HG03460 (cell line): Measurements from ENCODE around the gene NCEH1.

Experiments
- ATAC-seq: cut with Tn5 transposase; IDR thresholded peaks from one replicate; pipeline ENCODE4 v1.9.1; 2021; ENCODE audit not compliant: unreplicated experiment

Gene NCEH1

GRCh38 chr3:172591125-172591605, 119.7 kb downstream of the NCEH1 start:
- ATAC-seq = no peak

GRCh38 chr3:172586436-172586835, 124.4 kb downstream of the NCEH1 start:
- no peak for ATAC-seq

GRCh38 chr3:172585954-172586353, 124.9 kb downstream of the NCEH1 start:
- no peak for ATAC-seq

GRCh38 chr3:172582712-172583111, 128.2 kb downstream of the NCEH1 start:
- no peak for ATAC-seq

- ATAC-seq = no peak
Measured at GRCh38 chr3:172581757-172582166, 129.1 kb downstream of the NCEH1 start.

GRCh38 chr3:172580680-172581401, 130.0 kb downstream of the NCEH1 start:
- ATAC-seq = peak; percentile 54
